KMS-11 (cell line): ENCODE data around the gene CREB3L2.

ENCODE experiments used
- H2AFZ ChIP-seq: fragments of 200-600 bp; sonication (generic); 2 replicates; pipeline ENCODE4 v1.6.1; 2016; ENCODE audit warnings: antibody characterized with exemption, mixed run types, low read depth
- H3K27ac ChIP-seq: fragments of 200-600 bp; sonication (generic); 2 replicates; pipeline ENCODE4 v1.6.1; 2016; ENCODE audit warnings: mild to moderate bottlenecking, mixed run types
- H3K27me3 ChIP-seq: fragments of 200-600 bp; sonication (generic); 2 replicates; pipeline ENCODE4 v1.6.1; 2017; ENCODE audit warnings: mild to moderate bottlenecking, low read depth, mixed run types, moderate library complexity; ENCODE audit not compliant: insufficient read depth
- H3K36me3 ChIP-seq: fragments of 200-600 bp; sonication (generic); 2 replicates; pipeline ENCODE4 v1.6.1; 2017; ENCODE audit warnings: mild to moderate bottlenecking, mixed run types; ENCODE audit not compliant: insufficient read depth
- H3K4me1 ChIP-seq: fragments of 200-600 bp; sonication (generic); 2 replicates; pipeline ENCODE4 v1.6.1; 2016; ENCODE audit warnings: mild to moderate bottlenecking, low read depth, mixed run types; ENCODE audit not compliant: poor library complexity, severe bottlenecking
- H3K4me2 ChIP-seq: fragments of 200-600 bp; sonication (generic); 2 replicates; pipeline ENCODE4 v1.7.0; 2016; ENCODE audit warnings: mild to moderate bottlenecking, mixed run types
- H3K4me3 ChIP-seq: fragments of 200-600 bp; sonication (generic); IDR thresholded peaks from 2 replicates; pipeline ENCODE4 v1.6.1; 2017; ENCODE audit warnings: low read depth, low read length, mixed read lengths; ENCODE audit not compliant: insufficient read depth
- H3K79me2 ChIP-seq: fragments of 200-600 bp; sonication (generic); 2 replicates; pipeline ENCODE4 v1.6.1; 2016; ENCODE audit warnings: low read depth, mixed run types; ENCODE audit not compliant: insufficient read depth
- H3K9ac ChIP-seq: fragments of 200-600 bp; sonication (generic); 2 replicates; pipeline ENCODE4 v1.6.1; 2016; ENCODE audit warnings: mild to moderate bottlenecking, mixed run types
- H4K20me1 ChIP-seq: fragments of 200-600 bp; sonication (generic); 2 replicates; pipeline ENCODE4 v1.6.1; 2016; ENCODE audit warnings: mild to moderate bottlenecking, mixed run types; ENCODE audit not compliant: insufficient read depth
- TF ChIP-seq, protein P1 (sequence below): fragments of 200-600 bp; sonication (generic); conservative IDR thresholded peaks from 2 replicates; pipeline ENCODE4 v1.6.1; 2017; ENCODE audit warnings: low read depth, mild to moderate bottlenecking, antibody characterized with exemption, low read length, moderate library complexity, mixed read lengths

The CREB3L2 gene

DNA sequence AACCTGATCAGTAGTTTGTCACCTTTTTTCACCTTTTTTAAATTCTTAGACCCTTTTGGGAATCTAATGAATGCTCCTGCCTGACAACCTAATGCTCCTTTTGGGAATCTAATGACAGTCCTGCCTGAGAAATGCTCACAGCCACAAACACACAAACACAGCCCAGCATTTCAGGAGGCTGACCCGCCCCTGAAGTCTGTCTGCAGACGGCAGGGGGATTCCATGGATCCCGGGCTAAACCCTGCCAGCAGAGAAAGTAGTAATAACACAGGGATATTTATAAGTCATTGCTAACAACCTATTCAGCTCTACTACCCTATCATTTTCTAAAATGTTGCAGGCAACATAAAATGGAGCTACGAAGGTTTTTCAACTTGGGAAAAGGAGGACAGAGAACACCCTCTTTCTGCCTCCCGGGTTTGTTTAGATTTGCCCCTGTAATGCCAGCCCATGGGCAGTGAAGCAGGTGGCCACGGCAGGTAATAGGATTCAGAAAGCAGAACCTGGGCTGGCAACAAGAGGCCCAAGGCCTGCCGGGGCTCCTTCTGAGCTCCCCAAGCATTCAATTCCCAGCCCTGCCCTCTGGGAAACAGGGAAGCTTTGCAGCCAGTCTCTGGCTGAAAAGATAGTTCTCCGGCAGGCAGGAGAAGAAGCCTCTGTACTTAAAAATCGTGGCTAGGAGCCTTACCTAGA lies 65.2 kb downstream of the CREB3L2 start:
- Histone ChIP-seq H3K4me2 (no peak overlapping the region; the same call in 1 of the 2 replicates), H3K4me1 (peaks cover 29% of the 10 kb centered on the region), H3K27me3 (no peaks in the 10 kb centered on the region), H3K4me3 (no peak overlapping the region), H4K20me1 (no peaks in the 10 kb centered on the region), H3K27ac (no peak overlapping the region), H3K36me3 (no peaks in the 10 kb centered on the region), H3K79me2 (peaks cover 18% of the 10 kb centered on the region; the same call in 1 of the 2 replicates), H2AFZ (no peak overlapping the region), H3K9ac (no peak overlapping the region)
- TF ChIP-seq, protein P1, sequence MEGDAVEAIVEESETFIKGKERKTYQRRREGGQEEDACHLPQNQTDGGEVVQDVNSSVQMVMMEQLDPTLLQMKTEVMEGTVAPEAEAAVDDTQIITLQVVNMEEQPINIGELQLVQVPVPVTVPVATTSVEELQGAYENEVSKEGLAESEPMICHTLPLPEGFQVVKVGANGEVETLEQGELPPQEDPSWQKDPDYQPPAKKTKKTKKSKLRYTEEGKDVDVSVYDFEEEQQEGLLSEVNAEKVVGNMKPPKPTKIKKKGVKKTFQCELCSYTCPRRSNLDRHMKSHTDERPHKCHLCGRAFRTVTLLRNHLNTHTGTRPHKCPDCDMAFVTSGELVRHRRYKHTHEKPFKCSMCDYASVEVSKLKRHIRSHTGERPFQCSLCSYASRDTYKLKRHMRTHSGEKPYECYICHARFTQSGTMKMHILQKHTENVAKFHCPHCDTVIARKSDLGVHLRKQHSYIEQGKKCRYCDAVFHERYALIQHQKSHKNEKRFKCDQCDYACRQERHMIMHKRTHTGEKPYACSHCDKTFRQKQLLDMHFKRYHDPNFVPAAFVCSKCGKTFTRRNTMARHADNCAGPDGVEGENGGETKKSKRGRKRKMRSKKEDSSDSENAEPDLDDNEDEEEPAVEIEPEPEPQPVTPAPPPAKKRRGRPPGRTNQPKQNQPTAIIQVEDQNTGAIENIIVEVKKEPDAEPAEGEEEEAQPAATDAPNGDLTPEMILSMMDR: no peak

DNA sequence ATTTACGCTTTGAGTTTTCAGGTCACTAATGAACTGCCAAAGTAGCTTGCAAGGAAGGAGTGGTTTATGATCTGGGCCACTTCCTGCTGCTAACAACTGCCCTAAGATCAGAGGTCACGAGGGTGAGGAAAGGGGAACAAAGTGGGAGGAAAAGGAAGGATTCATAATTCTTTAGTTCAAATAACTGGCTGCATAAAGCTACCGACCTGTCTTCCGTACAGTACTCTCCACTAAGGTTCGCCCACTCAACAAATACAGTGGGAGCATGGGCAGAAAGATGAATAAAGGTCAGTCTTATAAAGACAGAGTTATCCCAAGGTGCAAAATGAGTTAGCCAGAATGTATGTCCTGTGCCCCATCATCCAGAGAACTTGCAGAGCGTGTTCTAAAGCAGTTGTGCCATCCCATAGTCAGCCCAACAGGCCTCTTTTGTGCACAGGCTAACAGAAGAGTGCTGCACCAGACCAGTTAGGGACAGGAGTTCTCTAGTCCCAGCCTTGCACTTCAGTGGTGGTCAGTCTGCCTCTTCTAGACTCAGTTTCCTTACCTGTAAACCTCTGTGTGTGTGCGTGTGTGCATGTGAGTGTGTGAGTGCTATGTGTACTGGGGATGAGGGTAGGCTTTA lies 65.9 kb downstream of the CREB3L2 start:
- no peak overlapping the region for H2AFZ ChIP-seq
- peak overlapping the region; percentile 19; the same call in 1 of the 2 replicates for H3K4me2 ChIP-seq
- H3K36me3 ChIP-seq: no peaks in the 10 kb centered on the region
- TF ChIP-seq, protein P1: no peak
- H3K4me3 ChIP-seq: no peak overlapping the region
- no peaks in the 10 kb centered on the region for H4K20me1 ChIP-seq
- peaks cover 18% of the 10 kb centered on the region; the same call in 1 of the 2 replicates for H3K79me2 ChIP-seq
- no peak overlapping the region for H3K9ac ChIP-seq
- H3K4me1 ChIP-seq: peaks cover 29% of the 10 kb centered on the region
- no peak overlapping the region for H3K27ac ChIP-seq
- H3K27me3 ChIP-seq: no peaks in the 10 kb centered on the region

GRCh38 chr7:137934941-137935883 lies 66.7 kb downstream of the CREB3L2 start:
- Histone ChIP-seq H3K4me2 (peak overlapping the region; percentile 19), H3K9ac (no peak overlapping the region), H3K27ac (no peak overlapping the region), H4K20me1 (no peaks in the 10 kb centered on the region), H2AFZ (no peak overlapping the region), H3K79me2 (peaks cover 19% of the 10 kb centered on the region; the same call in 1 of the 2 replicates), H3K36me3 (no peaks in the 10 kb centered on the region), H3K4me1 (peaks cover 29% of the 10 kb centered on the region), H3K27me3 (no peaks in the 10 kb centered on the region), H3K4me3 (no peak overlapping the region)
- TF ChIP-seq, protein P1: no peak

DNA sequence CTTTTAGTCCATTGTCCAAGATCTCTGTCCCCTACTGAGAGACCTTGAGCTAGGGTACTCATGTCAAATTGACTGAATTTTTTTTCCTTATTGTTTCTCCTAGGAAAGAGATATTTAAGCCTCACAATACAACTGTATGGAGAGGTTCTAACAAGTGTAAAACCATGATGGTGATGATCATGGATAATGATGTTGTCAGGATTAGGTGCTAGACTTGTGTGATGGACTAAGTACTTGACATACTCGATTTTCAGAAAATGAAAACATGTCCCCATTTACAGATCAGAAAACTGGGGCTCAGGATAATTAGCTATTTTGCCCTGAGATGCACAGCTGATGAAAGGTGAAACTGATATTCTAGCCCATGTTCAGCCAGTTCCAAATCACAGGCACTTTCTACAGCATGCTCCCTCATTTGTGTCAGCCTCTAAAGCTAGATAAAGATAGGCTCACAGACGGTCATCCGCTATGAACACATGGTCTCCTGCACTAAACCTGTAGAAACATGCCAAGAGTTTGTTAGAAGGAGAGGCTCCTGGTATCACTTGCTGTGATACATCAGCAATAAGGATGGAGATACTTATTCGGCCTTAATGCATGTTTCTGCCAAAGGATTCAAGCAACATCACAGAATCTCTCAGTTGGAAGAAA lies 67.6 kb downstream of the CREB3L2 start:
- no peaks in the 10 kb centered on the region for H4K20me1 ChIP-seq
- peaks cover 22% of the 10 kb centered on the region; the same call in 1 of the 2 replicates for H3K79me2 ChIP-seq
- TF ChIP-seq, protein P1: no peak
- H3K27ac ChIP-seq: no peak overlapping the region
- H3K4me2 ChIP-seq: no peak overlapping the region
- no peak overlapping the region for H2AFZ ChIP-seq
- peaks cover 29% of the 10 kb centered on the region for H3K4me1 ChIP-seq
- no peak overlapping the region for H3K4me3 ChIP-seq
- H3K27me3 ChIP-seq: no peaks in the 10 kb centered on the region
- H3K9ac ChIP-seq: no peak overlapping the region
- no peaks in the 10 kb centered on the region for H3K36me3 ChIP-seq
